ENCODE results near the gene SEMA6A. TPM values are rescaled to one million over a fixed set of nuclear protein-coding genes. Genes with fewer than 3 reads are reported as not detected.
A peak's percentile ranks its signal among the peaks of the same experiment; 100 is the strongest.

The SEMA6A gene
- polyA plus RNA-seq, 2 donors: 1.4 to 1.6 TPM

- Histone ChIP-seq H3K4me1 (ENCODE audit: control insufficient read depth in 2 of 2, insufficient read depth in 2 of 2, low read length in 1 of 2) (peaks cover 0 to 6% of the 10 kb centered on the region in 2 donors), H3K27ac (ENCODE audit: low read depth in 2 of 2, low read length in 1 of 2) (no peak overlapping the region), H3K36me3 (ENCODE audit: control insufficient read depth in 2 of 2, insufficient read depth in 2 of 2, low read length in 1 of 2) (no peaks in the 10 kb centered on the region), H3K27me3 (ENCODE audit: control insufficient read depth in 1 of 2, insufficient read depth in 2 of 2, low read length in 2 of 2) (no peaks in the 10 kb centered on the region), H3K4me3 (ENCODE audit: low read depth in 1 of 2, low read length in 2 of 2) (no peak overlapping the region), H3K9me3 (ENCODE audit: control insufficient read depth in 2 of 2, insufficient read depth in 1 of 2, low read depth in 1 of 2, low read length in 1 of 2) (no peaks in the 10 kb centered on the region)
- WGBS, 2 donors: 78 to 83% methylated on average over 2 of the region's 2 CpGs
Measured at GRCh38 chr5:116396476-116397099, 178.0 kb downstream of the SEMA6A start.

GRCh38 chr5:116395631-116396203 is 178.9 kb downstream of the SEMA6A start:
- 31 to 34% methylated on average over 4 of the region's 4 CpGs for WGBS, 2 donors
- Histone ChIP-seq H3K27me3 (ENCODE audit: control insufficient read depth in 1 of 2, insufficient read depth in 2 of 2, low read length in 2 of 2) (no peaks in the 10 kb centered on the region), H3K4me3 (ENCODE audit: low read depth in 1 of 2, low read length in 2 of 2) (no peak overlapping the region), H3K4me1 (ENCODE audit: control insufficient read depth in 2 of 2, insufficient read depth in 2 of 2, low read length in 1 of 2) (peaks cover 0 to 6% of the 10 kb centered on the region in 2 donors), H3K27ac (ENCODE audit: low read depth in 2 of 2, low read length in 1 of 2) (no peak overlapping the region), H3K36me3 (ENCODE audit: control insufficient read depth in 2 of 2, insufficient read depth in 2 of 2, low read length in 1 of 2) (no peaks in the 10 kb centered on the region), H3K9me3 (ENCODE audit: control insufficient read depth in 2 of 2, insufficient read depth in 1 of 2, low read depth in 1 of 2, low read length in 1 of 2) (no peaks in the 10 kb centered on the region)

- Histone ChIP-seq H3K27ac (ENCODE audit: low read depth in 2 of 2, low read length in 1 of 2) (peak overlapping the region in 1 of 2 donors; percentile 64), H3K9me3 (ENCODE audit: control insufficient read depth in 2 of 2, insufficient read depth in 1 of 2, low read depth in 1 of 2, low read length in 1 of 2) (no peaks in the 10 kb centered on the region), H3K4me3 (ENCODE audit: low read depth in 1 of 2, low read length in 2 of 2) (no peak overlapping the region), H3K27me3 (ENCODE audit: control insufficient read depth in 1 of 2, insufficient read depth in 2 of 2, low read length in 2 of 2) (no peaks in the 10 kb centered on the region), H3K36me3 (ENCODE audit: control insufficient read depth in 2 of 2, insufficient read depth in 2 of 2, low read length in 1 of 2) (no peaks in the 10 kb centered on the region), H3K4me1 (ENCODE audit: control insufficient read depth in 2 of 2, insufficient read depth in 2 of 2, low read length in 1 of 2) (peaks cover 0 to 6% of the 10 kb centered on the region in 2 donors)
- WGBS, 2 donors: 67 to 70% methylated on average over 9 of the region's 9 CpGs
Measured at GRCh38 chr5:116395226-116395625, 179.4 kb downstream of the SEMA6A start.

GRCh38 chr5:116394186-116394867 is 180.3 kb downstream of the SEMA6A start:
- no peaks in the 10 kb centered on the region for H3K9me3 ChIP-seq (ENCODE audit: control insufficient read depth in 2 of 2, insufficient read depth in 1 of 2, low read depth in 1 of 2, low read length in 1 of 2)
- no peak overlapping the region for H3K4me3 ChIP-seq (ENCODE audit: low read depth in 1 of 2, low read length in 2 of 2)
- WGBS, 2 donors: 86 to 88% methylated on average over 5 of the region's 5 CpGs
- no peaks in the 10 kb centered on the region for H3K27me3 ChIP-seq (ENCODE audit: control insufficient read depth in 1 of 2, insufficient read depth in 2 of 2, low read length in 2 of 2)
- H3K36me3 ChIP-seq (ENCODE audit: control insufficient read depth in 2 of 2, insufficient read depth in 2 of 2, low read length in 1 of 2): no peaks in the 10 kb centered on the region
- no peak overlapping the region for H3K27ac ChIP-seq (ENCODE audit: low read depth in 2 of 2, low read length in 1 of 2)
- H3K4me1 ChIP-seq (ENCODE audit: control insufficient read depth in 2 of 2, insufficient read depth in 2 of 2, low read length in 1 of 2): peaks cover 0 to 6% of the 10 kb centered on the region in 2 donors
